Spleen (tissue), 11 donors: ENCODE results near the gene CRIP2. TPM values are rescaled to one million over a fixed set of nuclear protein-coding genes. Genes with fewer than 3 reads are reported as not detected.
A peak's percentile ranks its signal among the peaks of the same experiment; 100 is the strongest.

ENCODE experiments used
- DNase-seq: peaks from one replicate; pipeline ENCODE4 v3.0.0-alpha.2; 2020
- H3K27ac ChIP-seq, 8 donors: fragments of 200-600 bp; sonication (generic) in 7 of 8; 1 replicate in 4 of 8; 2 replicates in 4 of 8; pipeline versions ENCODE4 v1.5.0 to v1.8.0; 2016 to 2021; ENCODE audit warnings: inconsistent platforms in 4 of 8, mild to moderate bottlenecking in 4 of 8, moderate library complexity in 1 of 8
- H3K27me3 ChIP-seq, 7 donors: fragments of 200-600 bp; sonication (generic) in 6 of 7; replicated peaks in 1 of 7; 1 replicate in 4 of 7; 2 replicates in 3 of 7; pipeline versions ENCODE4 v1.5.0 to v1.8.0; 2016 to 2021; ENCODE audit warnings: inconsistent platforms in 3 of 7, mild to moderate bottlenecking in 1 of 7
- H3K36me3 ChIP-seq, 6 donors: fragments of 200-600 bp; sonication (generic) in 5 of 6; 1 replicate in 4 of 6; 2 replicates in 2 of 6; pipeline versions ENCODE4 v1.5.0 to v1.8.0; 2016 to 2021; ENCODE audit warnings: inconsistent platforms in 2 of 6
- H3K4me1 ChIP-seq, 6 donors: fragments of 200-600 bp; sonication (generic) in 5 of 6; 1 replicate in 3 of 6; 2 replicates in 3 of 6; pipeline versions ENCODE4 v1.5.0 to v1.8.0; 2016 to 2021; ENCODE audit warnings: inconsistent platforms in 3 of 6
- H3K4me3 ChIP-seq, 8 donors: fragments of 200-600 bp; sonication (generic) in 7 of 8; 1 replicate in 4 of 8; 2 replicates in 4 of 8; pipeline versions ENCODE4 v1.5.0 to v1.8.0; 2016 to 2021; ENCODE audit warnings: inconsistent platforms in 4 of 8, mild to moderate bottlenecking in 4 of 8, moderate library complexity in 2 of 8
- H3K9me3 ChIP-seq, 8 donors: fragments of 200-600 bp; sonication (generic) in 7 of 8; 1 replicate in 4 of 8; 2 replicates in 4 of 8; pipeline versions ENCODE4 v1.5.0 to v1.8.0; 2016 to 2021; ENCODE audit warnings: inconsistent platforms in 4 of 8
- CTCF ChIP-seq, 11 experiments: fragments of 200-600 bp in 7 of 11; fragments of 450-650 bp in 4 of 11; sonication (generic) in 4 of 11; IDR thresholded peaks in 8 of 11; conservative IDR thresholded peaks in 3 of 11; 1 replicate in 7 of 11; 2 replicates in 4 of 11; pipeline versions ENCODE4 v1.4.0 to v1.8.0; 2016 to 2021; ENCODE audit warnings: antibody characterized with exemption in 11 of 11, inconsistent platforms in 4 of 11, mild to moderate bottlenecking in 1 of 11
- POLR2A ChIP-seq, 3 donors: fragments of 450-650 bp; IDR thresholded peaks; one replicate each; pipeline ENCODE4 v1.5.1; 2017; ENCODE audit warnings: antibody characterized with exemption in 3 of 3, mild to moderate bottlenecking in 1 of 3
- POLR2AphosphoS5 ChIP-seq, 3 donors: sonication (generic); formaldehyde crosslinking; IDR thresholded peaks; one replicate each; pipeline ENCODE4 v1.5.1; 2017; ENCODE audit warnings: antibody characterized with exemption in 3 of 3
- WGBS, 5 donors: extraction: QIAGEN DNeasy Blood & Tissue Kit in 3 of 5; methylation state at CpG; one replicate each; pipeline versions ENCODE4 v1.1.5 to v1.1.7; 2013 to 2018; 5-methylcytosine and 5-hydroxymethylcytosine counted together
- intact Hi-C: fragments of 100-400 bp; cut with DNase I; formaldehyde crosslinking; loops from one replicate; pipeline ENCODE4 v1.15.0; 2023; ENCODE audit warnings: low total_unique reads
- polyA plus RNA-seq, 3 donors: library from polyadenylated mRNA; stranded (reverse); fragments of 200-250 nt; gene quantifications; one replicate each; pipeline ENCODE4 v1.2.1, GENCODE V29; 2013
- total RNA-seq, 7 donors: library from RNA; depleted of rRNA in 3 of 7; stranded (reverse); fragments of >200 nt in 3 of 7; fragmentation: NEBNext Ultra II Directional in 4 of 7; extraction: Animal tissue kit (Norgen Biotek cat#: 25700) in 4 of 7; gene quantifications; one replicate each; pipeline versions ENCODE4 v1.1.0 to v1.2.1, GENCODE V29; 2016 to 2021
- donor health status: healthy with polysubstance abuse.
- donor health status: DM: no; HTN: no; CAD: no; lungs with moderate emphysema.
- donor health status: DM: no; HTN: no; CAD: no.
- donor health status: Bipolar disorder and iron deficiency.
- donor health status: healthy.
- donor health status: DM: no; HTN: no; CAD: no.
- donor health status: DM: yes; HTN: yes; CAD: no.

CRIP2 gene
- total and polyA plus RNA-seq, 10 donors = 68.6 to 181 (median 111) TPM

GRCh38 chr14:105464501-105464900 lies 10.1 kb upstream of the CRIP2 start:
- peaks cover 0 to 25% (median 11%) of the 10 kb centered on the region in 6 donors for H3K4me1 ChIP-seq
- no peak for TF ChIP-seq CTCF (IDR thresholded peaks at IDR 0.05 in 8 of 11, conservative IDR thresholded peaks at IDR 0.05 in 3 of 11)
- peak in 1 of 3 donors; percentile 45 for TF ChIP-seq POLR2AphosphoS5 (IDR thresholded peaks at IDR 0.05)
- H3K27ac ChIP-seq = no peak overlapping the region
- peaks cover 0 to 96% (median 65%) of the 10 kb centered on the region in 6 donors for H3K36me3 ChIP-seq
- WGBS, 5 donors = 93 to 97% (median 94%) methylated on average over 19 to 33 of the region's 33 CpGs
- H3K9me3 ChIP-seq = no peaks in the 10 kb centered on the region
- no peak overlapping the region for H3K4me3 ChIP-seq
- intact Hi-C loops = no loop called here
- no peak for DNase-seq
- H3K27me3 ChIP-seq = no peaks in the 10 kb centered on the region

- no peaks in the 10 kb centered on the region for H3K9me3 ChIP-seq
- no peaks in the 10 kb centered on the region for H3K27me3 ChIP-seq
- 82 to 94% (median 87%) methylated on average over 3 to 20 of the region's 20 CpGs for WGBS, 5 donors
- peaks cover 0 to 100% (median 68%) of the 10 kb centered on the region in 6 donors for H3K36me3 ChIP-seq
- peak overlapping the region in 1 of 8 donors; percentile 26 for H3K27ac ChIP-seq
- H3K4me1 ChIP-seq = peaks cover 0 to 34% (median 14%) of the 10 kb centered on the region in 6 donors
- H3K4me3 ChIP-seq = no peak overlapping the region
- TF ChIP-seq POLR2AphosphoS5 (IDR thresholded peaks at IDR 0.05) (peak; percentile 35 to 54 (median 48)), CTCF (IDR thresholded peaks at IDR 0.05 in 8 of 11, conservative IDR thresholded peaks at IDR 0.05 in 3 of 11) (no peak), POLR2A (IDR thresholded peaks at IDR 0.05) (no peak)
- DNase-seq = no peak
- intact Hi-C loops = no loop called here
Measured at GRCh38 chr14:105465209-105466031, 9.2 kb upstream of the CRIP2 start.

- intact Hi-C loops = no loop called here
- H3K27ac ChIP-seq = peak overlapping the region in 1 of 8 donors; percentile 26
- 88 to 95% (median 93%) methylated on average over 35 to 53 of the region's 53 CpGs for WGBS, 5 donors
- no peak for TF ChIP-seq POLR2A (IDR thresholded peaks at IDR 0.05)
- peak in 1 of 3 donors; percentile 36 for TF ChIP-seq POLR2AphosphoS5 (IDR thresholded peaks at IDR 0.05)
- H3K4me3 ChIP-seq = no peak overlapping the region
- no peaks in the 10 kb centered on the region for H3K9me3 ChIP-seq
- H3K4me1 ChIP-seq = peaks cover 0 to 45% (median 16%) of the 10 kb centered on the region in 6 donors
- no peak for DNase-seq
- peaks cover 0 to 97% (median 61%) of the 10 kb centered on the region in 6 donors for H3K36me3 ChIP-seq
- no peaks in the 10 kb centered on the region for H3K27me3 ChIP-seq
Measured at GRCh38 chr14:105466531-105467248, 7.9 kb upstream of the CRIP2 start.

GRCh38 chr14:105467249-105467941 lies 7.2 kb upstream of the CRIP2 start:
- 87 to 94% (median 90%) methylated on average over 14 to 20 of the region's 20 CpGs for WGBS, 5 donors
- H3K9me3 ChIP-seq = no peaks in the 10 kb centered on the region
- no peak for DNase-seq
- no peaks in the 10 kb centered on the region for H3K27me3 ChIP-seq
- no peak overlapping the region for H3K4me3 ChIP-seq
- H3K36me3 ChIP-seq = peaks cover 0 to 90% (median 54%) of the 10 kb centered on the region in 6 donors
- intact Hi-C loops = no loop called here
- no peak for TF ChIP-seq POLR2AphosphoS5 (IDR thresholded peaks at IDR 0.05)
- TF ChIP-seq POLR2A (IDR thresholded peaks at IDR 0.05) = no peak
- no peak for TF ChIP-seq CTCF (IDR thresholded peaks at IDR 0.05 in 8 of 11, conservative IDR thresholded peaks at IDR 0.05 in 3 of 11)
- no peak overlapping the region for H3K27ac ChIP-seq
- H3K4me1 ChIP-seq = peaks cover 0 to 52% (median 16%) of the 10 kb centered on the region in 6 donors
